Measurements from ENCODE around the gene EPB41L4A. TPM values are rescaled to one million over a fixed set of nuclear protein-coding genes. Genes with fewer than 3 reads are reported as not detected.
"Not testable (repeated sequence)": the region's sequence is repeated elsewhere in the genome, so short reads cannot be mapped to it uniquely, and the experiment has no call there.

The EPB41L4A gene
- total RNA-seq, 4 donors from 2014 or later: 9.1 to 16.2 (median 14.1) TPM

GRCh38 chr5:112407666-112408065 lies 11.4 kb downstream of the EPB41L4A start:
- TF ChIP-seq CTCF (IDR thresholded peaks at IDR 0.05) (no peak), POLR2A (IDR thresholded peaks at IDR 0.05) (no peak)
- intact Hi-C loops (cut with DNase I; ENCODE audit: low total_unique reads): no loop called here
- no peak overlapping the region for H3K4me3 ChIP-seq (ENCODE audit: low read depth, poor library complexity, severe bottlenecking)
- no peak for DNase-seq (ENCODE audit: low spot score in 2 of 2)
- 71 to 80% methylated on average over 2 of the region's 2 CpGs for WGBS, 2 donors

- TF ChIP-seq POLR2A (IDR thresholded peaks at IDR 0.05) (no peak), CTCF (IDR thresholded peaks at IDR 0.05) (no peak)
- intact Hi-C loops (cut with DNase I; ENCODE audit: low total_unique reads): no loop called here
- DNase-seq (ENCODE audit: low spot score in 2 of 2): no peak
- H3K4me3 ChIP-seq (ENCODE audit: low read depth, poor library complexity, severe bottlenecking): no peak overlapping the region
Measured at GRCh38 chr5:112407240-112407639, 11.8 kb downstream of the EPB41L4A start.

GRCh38 chr5:112403069-112403468 lies 16.0 kb downstream of the EPB41L4A start:
- H3K4me3 ChIP-seq (ENCODE audit: low read depth, poor library complexity, severe bottlenecking): no peak overlapping the region
- WGBS, 2 donors: 73 to 80% methylated on average over 1 of the region's 1 CpG
- no peak for TF ChIP-seq CTCF (IDR thresholded peaks at IDR 0.05)
- no peak for TF ChIP-seq POLR2A (IDR thresholded peaks at IDR 0.05)
- no peak for DNase-seq (ENCODE audit: low spot score in 2 of 2)
- intact Hi-C loops (cut with DNase I; ENCODE audit: low total_unique reads): no loop called here

- WGBS, 2 donors: 83 to 87% methylated on average over 5 of the region's 5 CpGs
- DNase-seq (ENCODE audit: low spot score in 2 of 2): no peak
- no peak overlapping the region for H3K4me3 ChIP-seq (ENCODE audit: low read depth, poor library complexity, severe bottlenecking)
- intact Hi-C loops (cut with DNase I; ENCODE audit: low total_unique reads): no loop called here
- TF ChIP-seq CTCF (IDR thresholded peaks at IDR 0.05) (no peak), POLR2A (IDR thresholded peaks at IDR 0.05) (no peak)
Measured at GRCh38 chr5:112401924-112402323, 17.2 kb downstream of the EPB41L4A start.

- WGBS, 2 donors: 89 to 96% methylated on average over 2 of the region's 2 CpGs
- intact Hi-C loops (cut with DNase I; ENCODE audit: low total_unique reads): no loop called here
- H3K4me3 ChIP-seq (ENCODE audit: low read depth, poor library complexity, severe bottlenecking): no peak overlapping the region
- no peak for TF ChIP-seq POLR2A (IDR thresholded peaks at IDR 0.05)
- no peak for TF ChIP-seq CTCF (IDR thresholded peaks at IDR 0.05)
- DNase-seq (ENCODE audit: low spot score in 2 of 2): no peak
Measured at GRCh38 chr5:112397690-112398089, 21.4 kb downstream of the EPB41L4A start.

- no peak overlapping the region for H3K4me3 ChIP-seq (ENCODE audit: low read depth, poor library complexity, severe bottlenecking)
- DNase-seq (ENCODE audit: low spot score in 2 of 2): no peak
- TF ChIP-seq CTCF (IDR thresholded peaks at IDR 0.05) (no peak), POLR2A (IDR thresholded peaks at IDR 0.05) (no peak)
- 92 to 95% methylated on average over 4 of the region's 4 CpGs for WGBS, 2 donors
- intact Hi-C loops (cut with DNase I; ENCODE audit: low total_unique reads): no loop called here
Measured at GRCh38 chr5:112396430-112396829, 22.6 kb downstream of the EPB41L4A start.

- DNase-seq (ENCODE audit: low spot score in 2 of 2); intact Hi-C loops (cut with DNase I; ENCODE audit: low total_unique reads); H3K4me3 ChIP-seq (ENCODE audit: low read depth, poor library complexity, severe bottlenecking): not testable (repeated sequence)
- 96% methylated on average over 4 of the region's 4 CpGs for WGBS, 2 donors
Measured at GRCh38 chr5:112395299-112395698, 23.8 kb downstream of the EPB41L4A start.

Data from lower leg skin (tissue), 4 donors.